Measurements from ENCODE around the gene MON1B. TPM values are rescaled to one million over a fixed set of nuclear protein-coding genes. Genes with fewer than 3 reads are reported as not detected.

Gene MON1B
- total and polyA plus RNA-seq, 2 of the 13 experiments (the other 11 are each of a cell fraction or from before 2014, with no cell fraction given): 13.4 to 15.6 TPM

GRCh38 chr16:77190478-77191258, at the start of gene MON1B (continued):
- TF ChIP-seq ZBTB40 (IDR thresholded peaks at IDR 0.05) (peak; percentile 90), ZBTB40 (CRISPR knock-in tag; IDR thresholded peaks at IDR 0.05) (peak; percentile 97), CREM (IDR thresholded peaks at IDR 0.05) (peak; percentile 86), CREM (CRISPR knock-in tag; IDR thresholded peaks at IDR 0.05) (no peak), ZNF138 (CRISPR knock-in tag; IDR thresholded peaks at IDR 0.05; ENCODE audit: low read depth) (no peak), ZNF615 (CRISPR knock-in tag; IDR thresholded peaks at IDR 0.05; ENCODE audit: borderline replicate concordance) (no peak), HNRNPLL (IDR thresholded peaks at IDR 0.05; ENCODE audit: low read depth, low read length, poor library complexity, severe bottlenecking) (peak; percentile 92), ZNF678 (CRISPR knock-in tag; IDR thresholded peaks at IDR 0.05) (0 out of 2 replicates have a peak, but pooled peaks have one; percentile 36), MTF2 (CRISPR knock-in tag; IDR thresholded peaks at IDR 0.05; ENCODE audit: borderline replicate concordance) (peak; percentile 82), MTA3 (CRISPR knock-in tag; IDR thresholded peaks at IDR 0.05) (no peak), MYC (CRISPR knock-in tag; IDR thresholded peaks at IDR 0.05; ENCODE audit: borderline replicate concordance) (0 out of 2 replicates have a peak, but pooled peaks have one; percentile 39), RFX5 (IDR thresholded peaks at IDR 0.05; ENCODE audit: low read depth, low read length) (peak; percentile 81), ZNF597 (CRISPR knock-in tag; IDR thresholded peaks at IDR 0.05) (no peak), NR2F2 (IDR thresholded peaks at IDR 0.05; ENCODE audit: borderline replicate concordance, low read depth) (peak; percentile 30; the same call in 1 of the 2 replicates)
- TF ChIP-seq, protein P1, sequence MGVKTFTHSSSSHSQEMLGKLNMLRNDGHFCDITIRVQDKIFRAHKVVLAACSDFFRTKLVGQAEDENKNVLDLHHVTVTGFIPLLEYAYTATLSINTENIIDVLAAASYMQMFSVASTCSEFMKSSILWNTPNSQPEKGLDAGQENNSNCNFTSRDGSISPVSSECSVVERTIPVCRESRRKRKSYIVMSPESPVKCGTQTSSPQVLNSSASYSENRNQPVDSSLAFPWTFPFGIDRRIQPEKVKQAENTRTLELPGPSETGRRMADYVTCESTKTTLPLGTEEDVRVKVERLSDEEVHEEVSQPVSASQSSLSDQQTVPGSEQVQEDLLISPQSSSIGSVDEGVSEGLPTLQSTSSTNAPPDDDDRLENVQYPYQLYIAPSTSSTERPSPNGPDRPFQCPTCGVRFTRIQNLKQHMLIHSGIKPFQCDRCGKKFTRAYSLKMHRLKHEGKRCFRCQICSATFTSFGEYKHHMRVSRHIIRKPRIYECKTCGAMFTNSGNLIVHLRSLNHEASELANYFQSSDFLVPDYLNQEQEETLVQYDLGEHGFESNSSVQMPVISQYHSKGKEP (CRISPR knock-in tag; IDR thresholded peaks at IDR 0.05): 0 out of 2 replicates have a peak, but pooled peaks have one; percentile 51
- TF ChIP-seq, protein P2, sequence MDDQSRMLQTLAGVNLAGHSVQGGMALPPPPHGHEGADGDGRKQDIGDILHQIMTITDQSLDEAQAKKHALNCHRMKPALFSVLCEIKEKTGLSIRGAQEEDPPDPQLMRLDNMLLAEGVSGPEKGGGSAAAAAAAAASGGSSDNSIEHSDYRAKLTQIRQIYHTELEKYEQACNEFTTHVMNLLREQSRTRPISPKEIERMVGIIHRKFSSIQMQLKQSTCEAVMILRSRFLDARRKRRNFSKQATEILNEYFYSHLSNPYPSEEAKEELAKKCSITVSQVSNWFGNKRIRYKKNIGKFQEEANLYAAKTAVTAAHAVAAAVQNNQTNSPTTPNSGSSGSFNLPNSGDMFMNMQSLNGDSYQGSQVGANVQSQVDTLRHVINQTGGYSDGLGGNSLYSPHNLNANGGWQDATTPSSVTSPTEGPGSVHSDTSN (CRISPR knock-in tag; IDR thresholded peaks at IDR 0.05; ENCODE audit: borderline replicate concordance): 0 out of 2 replicates have a peak, but pooled peaks have one; percentile 4
